ENCODE measurements around the gene ABR. TPM values are rescaled to one million over a fixed set of nuclear protein-coding genes. Genes with fewer than 3 reads are reported as not detected.

The ABR gene
- polyA plus RNA-seq (ENCODE audit: insufficient read length) = 29.8 TPM

GRCh38 chr17:1179818-1180742 lies at the start of gene ABR:
ABR (minus strand) TSS chr17:1179981; CDS start chr17:1179727, 254 bp downstream.
- DNase-seq (ENCODE audit: low read depth) = no peak

- no peak for DNase-seq (ENCODE audit: low read depth)
Measured at GRCh38 chr17:1229349-1229899, 49.6 kb upstream of the ABR start.

GRCh38 chr17:1228781-1229348 lies 49.1 kb upstream of the ABR start:
- DNase-seq (ENCODE audit: low read depth) = no peak

- DNase-seq (ENCODE audit: low read depth) = no peak
Measured at GRCh38 chr17:1227917-1228780, 48.4 kb upstream of the ABR start.

GRCh38 chr17:1227365-1227764 lies 47.6 kb upstream of the ABR start:
- DNase-seq (ENCODE audit: low read depth) = no peak

- DNase-seq (ENCODE audit: low read depth) = no peak
Measured at GRCh38 chr17:1226308-1226707, 46.5 kb upstream of the ABR start.

GRCh38 chr17:1224330-1224729 lies 44.5 kb upstream of the ABR start:
- no peak for DNase-seq (ENCODE audit: low read depth)

GRCh38 chr17:1223662-1224061 lies 43.9 kb upstream of the ABR start:
- no peak for DNase-seq (ENCODE audit: low read depth)

GRCh38 chr17:1222321-1222720 lies 42.5 kb upstream of the ABR start:
- DNase-seq (ENCODE audit: low read depth) = no peak

- DNase-seq (ENCODE audit: low read depth) = no peak
Measured at GRCh38 chr17:1221209-1221608, 41.4 kb upstream of the ABR start.

- no peak for DNase-seq (ENCODE audit: low read depth)
Measured at GRCh38 chr17:1220346-1220745, 40.6 kb upstream of the ABR start.

GRCh38 chr17:1217089-1217385 lies 37.3 kb upstream of the ABR start:
- DNase-seq (ENCODE audit: low read depth) = no peak

GRCh38 chr17:1216217-1217088 lies 36.7 kb upstream of the ABR start:
- DNase-seq (ENCODE audit: low read depth) = no peak

GRCh38 chr17:1212946-1213345 lies 33.2 kb upstream of the ABR start:
- DNase-seq (ENCODE audit: low read depth) = no peak

- DNase-seq (ENCODE audit: low read depth) = no peak
Measured at GRCh38 chr17:1211287-1211686, 31.5 kb upstream of the ABR start.

GRCh38 chr17:1208966-1209365 lies 29.2 kb upstream of the ABR start:
- no peak for DNase-seq (ENCODE audit: low read depth)

- DNase-seq (ENCODE audit: low read depth) = no peak
Measured at GRCh38 chr17:1206026-1206777, 26.4 kb upstream of the ABR start.

- DNase-seq (ENCODE audit: low read depth) = no peak
Measured at GRCh38 chr17:1203967-1204291, 24.1 kb upstream of the ABR start.

- DNase-seq (ENCODE audit: low read depth) = no peak
Measured at GRCh38 chr17:1203111-1203966, 23.6 kb upstream of the ABR start.

GRCh38 chr17:1202291-1202690 lies 22.5 kb upstream of the ABR start:
- DNase-seq (ENCODE audit: low read depth) = no peak

All from forelimb muscle (tissue), 1 donor.